ENCODE results near the gene LSS.

Gene LSS

GRCh38 chr21:46228345-46229051, at the start of gene LSS:
TSS of gene LSS (minus strand) at chr21:46228774. CDS start at chr21:46228745, 29 bp downstream.
- peak; percentile 87 for DNase-seq

GRCh38 chr21:46274797-46275390, 46.3 kb upstream of the LSS start:
- DNase-seq, result no peak

- no peak for DNase-seq
These were observed 44.8 kb upstream of the LSS start for GRCh38 chr21:46273341-46273740.

GRCh38 chr21:46269466-46269865, 40.9 kb upstream of the LSS start:
- DNase-seq, result no peak

- no peak for DNase-seq
These were observed 39.8 kb upstream of the LSS start for GRCh38 chr21:46268371-46268770.

- DNase-seq, result no peak
These were observed 38.4 kb upstream of the LSS start for GRCh38 chr21:46266946-46267345.

- DNase-seq, result no peak
These were observed 37.4 kb upstream of the LSS start for GRCh38 chr21:46265736-46266525.

- no peak for DNase-seq
These were observed 36.1 kb upstream of the LSS start for GRCh38 chr21:46264690-46265144.

- DNase-seq, result no peak
These were observed 35.6 kb upstream of the LSS start for GRCh38 chr21:46264046-46264689.

- no peak for DNase-seq
These were observed 28.0 kb upstream of the LSS start for GRCh38 chr21:46256501-46256994.

- DNase-seq, result no peak
These were observed 27.3 kb upstream of the LSS start for GRCh38 chr21:46255758-46256337.

GRCh38 chr21:46255166-46255565, 26.6 kb upstream of the LSS start:
- no peak for DNase-seq

- no peak for DNase-seq
These were observed 25.8 kb upstream of the LSS start for GRCh38 chr21:46254208-46254975.

GRCh38 chr21:46253610-46254124, 25.1 kb upstream of the LSS start:
- DNase-seq, result no peak

GRCh38 chr21:46252840-46253239, 24.3 kb upstream of the LSS start:
- no peak for DNase-seq

- no peak for DNase-seq
These were observed 21.7 kb upstream of the LSS start for GRCh38 chr21:46250146-46250725.

- DNase-seq, result no peak
These were observed 20.3 kb upstream of the LSS start for GRCh38 chr21:46248827-46249226.

GRCh38 chr21:46248422-46248782, 19.8 kb upstream of the LSS start:
- no peak for DNase-seq

- DNase-seq, result no peak
These were observed 19.3 kb upstream of the LSS start for GRCh38 chr21:46247699-46248421.

GRCh38 chr21:46246345-46246744, 17.8 kb upstream of the LSS start:
- DNase-seq, result no peak
